ENCODE measurements around the gene S100B.

DNA sequence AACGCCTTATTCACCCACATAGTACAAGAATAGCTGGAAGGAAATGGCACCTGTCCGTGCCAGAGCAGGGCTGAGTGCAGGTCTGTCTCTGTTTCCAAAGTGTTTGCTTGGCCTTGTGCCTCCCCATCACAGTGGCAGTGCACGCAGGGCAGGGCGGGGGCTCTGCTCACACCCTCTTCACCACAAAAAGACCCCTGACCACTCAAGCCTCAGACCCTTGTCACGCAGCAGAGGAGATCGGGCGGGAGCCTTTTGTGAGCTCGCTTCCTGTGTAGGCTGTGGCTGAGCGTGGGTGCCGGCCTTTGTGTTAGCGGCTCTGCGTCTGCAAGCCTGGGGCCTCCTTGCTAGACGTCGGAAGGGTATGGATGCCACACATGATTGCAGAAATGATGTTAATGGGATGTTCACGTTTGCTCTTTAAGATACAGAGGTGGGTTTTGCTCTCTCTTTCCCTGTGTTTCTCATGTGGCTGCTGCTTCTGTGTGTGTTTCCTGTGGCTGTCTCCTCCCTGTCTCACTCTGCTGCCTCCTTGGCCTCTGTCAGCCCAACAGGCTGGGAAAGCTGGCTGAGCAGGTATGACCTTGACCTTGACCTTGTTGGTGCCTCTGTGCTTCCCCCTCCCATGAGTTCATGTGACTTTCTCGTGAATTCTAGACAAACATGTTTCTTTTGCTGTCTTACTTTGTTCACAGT, 45.4 kb downstream of the S100B start:
- TF ChIP-seq GATA2 (IDR thresholded peaks at IDR 0.05; ENCODE audit: low read depth, low read length) (no peak), GATA3 (IDR thresholded peaks at IDR 0.05; ENCODE audit: low read depth, low read length) (no peak)
